ENCODE results near the gene VWA7. TPM values are rescaled to one million over a fixed set of nuclear protein-coding genes. Genes with fewer than 3 reads are reported as not detected.

VWA7 gene
- total RNA-seq, 1 experiment from 2014 or later: 2.5 TPM

DNA sequence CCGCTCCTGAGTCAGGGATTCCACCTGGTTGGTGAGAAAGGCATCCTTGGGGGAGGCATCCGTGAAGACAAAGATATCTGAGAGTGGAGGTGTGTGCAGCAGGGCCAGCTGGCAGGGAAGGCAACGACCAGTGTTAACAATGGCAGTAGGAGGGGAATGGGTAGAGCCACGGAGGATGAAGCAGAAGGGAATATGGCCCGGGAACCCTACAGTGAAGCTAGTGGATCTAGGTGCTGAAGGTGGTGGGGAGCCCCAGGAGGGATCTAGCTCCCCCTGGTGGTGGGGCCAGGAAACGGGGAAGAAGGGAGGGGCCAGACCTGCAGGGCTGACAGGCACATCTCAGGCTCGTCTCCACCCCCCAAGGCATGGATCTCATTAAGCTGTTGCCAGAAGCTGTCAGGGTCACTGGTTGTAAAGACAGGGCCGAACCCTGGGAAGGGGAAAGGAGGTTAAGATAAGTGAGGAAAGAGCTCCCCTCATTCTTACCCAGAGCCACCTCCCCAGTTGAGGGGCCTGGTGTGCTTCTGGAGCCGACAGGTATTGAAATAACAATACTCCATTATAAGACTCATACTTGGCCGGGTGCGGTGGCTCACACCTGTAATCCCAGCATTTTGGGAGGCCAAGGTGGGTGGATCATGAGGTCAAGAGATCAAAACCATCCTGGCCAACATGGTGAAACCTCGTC is 7.3 kb downstream of the VWA7 start:
- H3K79me2 ChIP-seq (ENCODE audit: insufficient read depth, low read length): no peaks in the 10 kb centered on the region
- H2BK20ac ChIP-seq (ENCODE audit: low read depth, low read length, poor library complexity, severe bottlenecking): no peak overlapping the region
- peak; percentile 85 for DNase-seq
- no peaks in the 10 kb centered on the region for H3K23me2 ChIP-seq (ENCODE audit: insufficient read length, low read depth, low read length, poor library complexity, severe bottlenecking)
- H3K27me3 Mint-ChIP-seq (ENCODE audit: low read depth): no peaks in the 10 kb centered on the region; the same call in 1 of the 2 replicates
- no peak overlapping the region for H3K56ac ChIP-seq (ENCODE audit: insufficient read length, low read depth, low read length)
- no peak overlapping the region for H3K4me2 ChIP-seq (ENCODE audit: insufficient read depth, insufficient read length, low read length)
- H2BK120ac ChIP-seq (ENCODE audit: low read depth, low read length, poor library complexity, severe bottlenecking): no peak overlapping the region
- H4K91ac ChIP-seq (ENCODE audit: insufficient read length, low read depth, low read length): no peak overlapping the region
- no peak overlapping the region for H3T11ph ChIP-seq (ENCODE audit: low read length)
- H4K8ac ChIP-seq (replicated peaks; ENCODE audit: insufficient read length, low read depth, low read length): no peak overlapping the region
- WGBS (ENCODE audit: extremely low coverage, insufficient read length, low lambda C conversion rate): no CpG with 5 or more reads among the region's 12 CpGs
- no peaks in the 10 kb centered on the region; a peak in 1 of 7 replicates for H3K36me3 Mint-ChIP-seq (ENCODE audit: insufficient read depth in 1 of 3, low read depth in 3 of 3)
- no peaks in the 10 kb centered on the region for H3K4me1 ChIP-seq (ENCODE audit: insufficient read depth, low read length)
- no peak overlapping the region for H3K4ac ChIP-seq (ENCODE audit: low read depth, low read length)
- TF ChIP-seq, protein P1, sequence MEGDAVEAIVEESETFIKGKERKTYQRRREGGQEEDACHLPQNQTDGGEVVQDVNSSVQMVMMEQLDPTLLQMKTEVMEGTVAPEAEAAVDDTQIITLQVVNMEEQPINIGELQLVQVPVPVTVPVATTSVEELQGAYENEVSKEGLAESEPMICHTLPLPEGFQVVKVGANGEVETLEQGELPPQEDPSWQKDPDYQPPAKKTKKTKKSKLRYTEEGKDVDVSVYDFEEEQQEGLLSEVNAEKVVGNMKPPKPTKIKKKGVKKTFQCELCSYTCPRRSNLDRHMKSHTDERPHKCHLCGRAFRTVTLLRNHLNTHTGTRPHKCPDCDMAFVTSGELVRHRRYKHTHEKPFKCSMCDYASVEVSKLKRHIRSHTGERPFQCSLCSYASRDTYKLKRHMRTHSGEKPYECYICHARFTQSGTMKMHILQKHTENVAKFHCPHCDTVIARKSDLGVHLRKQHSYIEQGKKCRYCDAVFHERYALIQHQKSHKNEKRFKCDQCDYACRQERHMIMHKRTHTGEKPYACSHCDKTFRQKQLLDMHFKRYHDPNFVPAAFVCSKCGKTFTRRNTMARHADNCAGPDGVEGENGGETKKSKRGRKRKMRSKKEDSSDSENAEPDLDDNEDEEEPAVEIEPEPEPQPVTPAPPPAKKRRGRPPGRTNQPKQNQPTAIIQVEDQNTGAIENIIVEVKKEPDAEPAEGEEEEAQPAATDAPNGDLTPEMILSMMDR (conservative IDR thresholded peaks at IDR 0.05): peak; percentile 97
- H3K9me3 ChIP-seq (ENCODE audit: control insufficient read depth, low read depth, low read length): no peaks in the 10 kb centered on the region
- peaks cover 10 to 12% of the 10 kb centered on the region in 2 experiments for H3K4me1 Mint-ChIP-seq
- H3K23ac ChIP-seq (ENCODE audit: insufficient read length, low read depth, low read length): no peak overlapping the region
- H2BK5ac ChIP-seq (ENCODE audit: insufficient read length, low read length): no peak overlapping the region
- no peak overlapping the region for H3K27ac ChIP-seq (ENCODE audit: insufficient read length, low read depth, low read length)
- no peak overlapping the region for H2AFZ ChIP-seq (ENCODE audit: low read length)
- no peak overlapping the region for H2BK12ac ChIP-seq (ENCODE audit: insufficient read length, low read depth, low read length)
- H3K9ac ChIP-seq (ENCODE audit: extremely low read depth, insufficient read length, low read length): no peak overlapping the region
- H4K20me1 ChIP-seq (ENCODE audit: control insufficient read depth, insufficient read depth, insufficient read length): no peaks in the 10 kb centered on the region
- H3K14ac ChIP-seq (ENCODE audit: insufficient read depth, low read length): no peak overlapping the region
- H3K27ac Mint-ChIP-seq: peak overlapping the region in 1 of 3 experiments; percentile 25; a peak in 1 of 7 replicates
- H3K79me1 ChIP-seq (ENCODE audit: insufficient read depth, low read depth, low read length, poor library complexity, severe bottlenecking): no peaks in the 10 kb centered on the region
- no peak overlapping the region for H2BK15ac ChIP-seq (ENCODE audit: low read depth, low read length)
- no peaks in the 10 kb centered on the region for H3K27me3 ChIP-seq (ENCODE audit: insufficient read depth, low read length)
- no peak overlapping the region for H2AK5ac ChIP-seq (ENCODE audit: insufficient read length, low read length)
- H3K9me3 Mint-ChIP-seq: no peaks in the 10 kb centered on the region; a peak in 1 of 5 replicates
- H4K5ac ChIP-seq (ENCODE audit: insufficient read length, low read depth, low read length): no peak overlapping the region
- H3K18ac ChIP-seq (ENCODE audit: insufficient read length, low read depth, low read length): no peak overlapping the region
- no peak overlapping the region; a peak in 1 of 5 replicates for H3K4me3 Mint-ChIP-seq

Data from H9 (cell line).